Measurements from ENCODE around the gene TBC1D4.

DNA sequence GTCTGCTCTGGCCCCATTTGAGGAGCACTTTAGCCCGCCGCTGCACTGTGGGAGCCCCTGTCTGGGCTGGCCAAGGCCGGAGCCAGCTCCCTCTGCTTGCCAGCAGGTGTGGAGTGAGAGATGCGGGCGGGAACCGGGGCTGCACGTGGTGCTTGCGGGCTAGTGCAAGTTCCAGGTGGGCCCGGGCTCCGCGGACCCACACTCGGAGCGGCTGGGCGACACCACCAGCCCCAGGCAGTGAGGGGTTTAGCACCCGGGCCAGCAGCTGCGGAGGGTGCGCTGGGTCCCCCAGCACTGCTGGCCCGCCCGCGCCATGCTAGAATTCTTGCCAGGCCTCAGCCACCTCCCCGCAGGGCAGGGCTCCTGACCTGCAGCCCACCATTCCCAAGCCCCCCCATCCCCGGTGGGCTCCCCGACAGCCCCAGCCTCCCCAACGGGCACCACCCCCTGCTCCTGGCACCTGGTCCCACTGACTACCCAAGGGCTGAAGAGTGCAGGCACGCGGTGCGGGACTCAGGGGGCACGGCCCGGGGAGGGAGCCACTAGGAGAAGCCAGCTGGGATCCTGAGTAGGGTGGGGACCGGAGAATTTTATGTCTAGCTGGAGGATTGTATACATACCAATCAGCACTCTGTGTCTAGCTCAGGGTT, 36.6 kb upstream of the TBC1D4 start:
- no peak for TF ChIP-seq SIN3A (IDR thresholded peaks at IDR 0.05; ENCODE audit: low read depth, low read length)
- TF ChIP-seq ZNF207 (IDR thresholded peaks at IDR 0.05; ENCODE audit: borderline replicate concordance) = no peak
- no peak for TF ChIP-seq CTCF (IDR thresholded peaks at IDR 0.05 in 2 of 3, conservative IDR thresholded peaks at IDR 0.05 in 1 of 3; ENCODE audit: control insufficient read depth in 2 of 3, extremely low read depth in 1 of 3, insufficient read depth in 1 of 3, low read depth in 3 of 3, low read length in 3 of 3)
- no peak for TF ChIP-seq PAX8 (IDR thresholded peaks at IDR 0.05)
- no peak for TF ChIP-seq POLR2A (IDR thresholded peaks at IDR 0.05; ENCODE audit: low read depth, low read length)
- TF ChIP-seq, protein P1, sequence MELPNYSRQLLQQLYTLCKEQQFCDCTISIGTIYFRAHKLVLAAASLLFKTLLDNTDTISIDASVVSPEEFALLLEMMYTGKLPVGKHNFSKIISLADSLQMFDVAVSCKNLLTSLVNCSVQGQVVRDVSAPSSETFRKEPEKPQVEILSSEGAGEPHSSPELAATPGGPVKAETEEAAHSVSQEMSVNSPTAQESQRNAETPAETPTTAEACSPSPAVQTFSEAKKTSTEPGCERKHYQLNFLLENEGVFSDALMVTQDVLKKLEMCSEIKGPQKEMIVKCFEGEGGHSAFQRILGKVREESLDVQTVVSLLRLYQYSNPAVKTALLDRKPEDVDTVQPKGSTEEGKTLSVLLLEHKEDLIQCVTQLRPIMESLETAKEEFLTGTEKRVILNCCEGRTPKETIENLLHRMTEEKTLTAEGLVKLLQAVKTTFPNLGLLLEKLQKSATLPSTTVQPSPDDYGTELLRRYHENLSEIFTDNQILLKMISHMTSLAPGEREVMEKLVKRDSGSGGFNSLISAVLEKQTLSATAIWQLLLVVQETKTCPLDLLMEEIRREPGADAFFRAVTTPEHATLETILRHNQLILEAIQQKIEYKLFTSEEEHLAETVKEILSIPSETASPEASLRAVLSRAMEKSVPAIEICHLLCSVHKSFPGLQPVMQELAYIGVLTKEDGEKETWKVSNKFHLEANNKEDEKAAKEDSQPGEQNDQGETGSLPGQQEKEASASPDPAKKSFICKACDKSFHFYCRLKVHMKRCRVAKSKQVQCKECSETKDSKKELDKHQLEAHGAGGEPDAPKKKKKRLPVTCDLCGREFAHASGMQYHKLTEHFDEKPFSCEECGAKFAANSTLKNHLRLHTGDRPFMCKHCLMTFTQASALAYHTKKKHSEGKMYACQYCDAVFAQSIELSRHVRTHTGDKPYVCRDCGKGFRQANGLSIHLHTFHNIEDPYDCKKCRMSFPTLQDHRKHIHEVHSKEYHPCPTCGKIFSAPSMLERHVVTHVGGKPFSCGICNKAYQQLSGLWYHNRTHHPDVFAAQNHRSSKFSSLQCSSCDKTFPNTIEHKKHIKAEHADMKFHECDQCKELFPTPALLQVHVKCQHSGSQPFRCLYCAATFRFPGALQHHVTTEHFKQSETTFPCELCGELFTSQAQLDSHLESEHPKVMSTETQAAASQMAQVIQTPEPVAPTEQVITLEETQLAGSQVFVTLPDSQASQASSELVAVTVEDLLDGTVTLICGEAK (IDR thresholded peaks at IDR 0.05; ENCODE audit: borderline replicate concordance) = no peak
- no peak for TF ChIP-seq SP1 (IDR thresholded peaks at IDR 0.05; ENCODE audit: low read depth, low read length)
- TF ChIP-seq EED (IDR thresholded peaks at IDR 0.05; ENCODE audit: low read depth) = no peak
- no peak for TF ChIP-seq SRF (IDR thresholded peaks at IDR 0.05; ENCODE audit: low read depth in 2 of 2, low read length in 2 of 2)
- no peak for TF ChIP-seq RFX5 (IDR thresholded peaks at IDR 0.05; ENCODE audit: low read depth, low read length)
- TF ChIP-seq NR2C2 (IDR thresholded peaks at IDR 0.05; ENCODE audit: borderline replicate concordance, control insufficient read depth, insufficient read length, low read depth) = no peak

Measured in GM12878 (cell line).